GM10847 (cell line): ENCODE data around the gene RFK.

Experiments
- POLR2A ChIP-seq: IDR thresholded peaks from 2 replicates; pipeline ENCODE4 v1.6.1; 2011; ENCODE audit not compliant: insufficient read length; ENCODE audit errors: extremely low read depth

RFK gene

DNA sequence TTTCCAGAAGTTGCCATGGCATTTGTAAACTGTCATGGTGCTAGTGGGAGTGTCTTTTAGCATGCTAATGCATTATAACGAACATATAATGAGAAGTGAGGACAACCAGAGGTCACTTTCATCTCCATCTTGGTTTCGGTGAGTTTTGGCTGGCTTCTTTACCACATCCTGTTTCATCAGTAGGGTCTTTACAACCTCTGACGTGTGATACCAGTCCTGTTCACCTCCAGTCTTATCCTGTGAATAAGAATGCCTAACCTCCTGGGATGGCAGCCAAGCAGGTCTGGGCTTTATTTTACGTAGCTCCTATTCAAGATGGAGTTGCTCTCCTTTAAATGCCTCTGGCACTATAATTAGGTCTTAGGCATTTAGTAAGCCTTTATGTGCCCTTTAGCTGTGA, 20.4 kb upstream of the RFK start:
- no peak for TF ChIP-seq POLR2A

DNA sequence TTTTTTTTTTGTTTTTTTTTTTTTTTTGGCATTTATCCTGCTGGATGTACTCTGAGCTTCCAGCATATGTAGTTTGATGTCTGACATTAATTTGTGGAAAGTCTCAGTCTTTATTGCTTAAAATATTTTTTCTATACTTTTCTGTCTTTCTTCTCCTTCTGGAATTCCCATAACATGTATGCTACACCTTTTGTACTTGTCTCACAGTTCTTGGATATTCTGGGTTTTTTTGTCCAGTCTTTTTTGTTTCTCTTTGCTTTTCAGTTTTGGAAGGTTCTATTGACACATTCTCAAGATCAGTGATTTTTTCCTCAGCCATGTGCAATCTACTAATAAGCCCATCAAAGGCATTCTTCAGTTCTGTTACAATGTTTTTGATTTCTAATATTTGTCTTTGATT, 19.4 kb upstream of the RFK start:
- TF ChIP-seq POLR2A: no peak

DNA sequence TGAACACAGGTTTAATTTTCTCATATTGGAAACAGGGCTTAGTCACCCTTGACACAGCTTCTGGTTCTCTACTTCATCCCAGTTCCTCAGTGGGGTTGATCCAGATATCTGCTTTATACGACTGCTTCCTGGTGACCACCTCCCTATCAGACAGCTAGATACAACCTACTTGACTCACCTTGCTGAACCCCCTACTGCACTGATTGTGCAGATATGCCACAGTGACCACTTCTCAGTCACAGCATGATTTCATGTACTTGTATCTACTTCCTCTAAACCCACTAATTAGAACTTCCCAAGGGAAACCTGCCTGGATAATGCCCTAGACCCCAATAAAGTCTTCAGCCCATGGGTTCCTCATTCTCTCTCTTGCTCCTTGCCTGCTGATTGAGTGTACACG, 18.4 kb upstream of the RFK start:
- no peak for TF ChIP-seq POLR2A

DNA sequence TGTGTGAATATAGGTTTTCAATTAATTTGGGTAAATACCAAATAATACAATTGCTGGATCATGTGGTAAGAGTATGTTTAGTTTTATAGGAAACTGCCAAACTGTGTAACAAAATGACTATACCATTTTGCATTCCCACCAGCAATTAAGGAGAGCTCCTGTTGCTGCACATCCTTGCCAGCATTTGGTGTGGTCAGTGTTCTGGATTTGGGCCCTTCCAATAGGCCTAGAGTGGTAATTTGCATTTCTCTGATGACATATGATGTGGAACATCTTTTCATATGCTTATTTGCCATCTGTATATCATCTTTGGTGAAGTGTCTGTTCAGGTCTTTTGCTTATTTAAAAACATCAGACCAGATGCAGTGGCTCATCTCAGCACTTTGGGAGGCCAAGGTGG, 11.6 kb upstream of the RFK start:
- TF ChIP-seq POLR2A: no peak

DNA sequence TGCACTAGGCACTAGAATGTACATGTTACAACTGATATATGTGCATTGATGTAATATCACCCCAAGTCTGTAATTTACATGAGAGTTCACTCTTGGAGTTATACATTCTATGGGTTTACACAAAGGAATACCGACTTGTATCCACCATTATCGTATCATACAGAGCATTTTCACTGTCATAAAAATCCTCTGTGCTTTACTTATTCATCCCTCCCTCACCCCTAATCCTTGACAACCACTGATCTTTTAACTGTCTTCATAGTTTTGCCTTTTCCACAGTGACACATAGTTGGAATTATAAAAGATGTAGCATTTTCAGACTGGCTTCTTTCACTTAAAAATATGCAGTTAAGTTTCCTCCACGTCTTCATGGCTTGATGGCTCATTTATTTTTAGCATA, 11.1 kb upstream of the RFK start:
- TF ChIP-seq POLR2A: no peak

DNA sequence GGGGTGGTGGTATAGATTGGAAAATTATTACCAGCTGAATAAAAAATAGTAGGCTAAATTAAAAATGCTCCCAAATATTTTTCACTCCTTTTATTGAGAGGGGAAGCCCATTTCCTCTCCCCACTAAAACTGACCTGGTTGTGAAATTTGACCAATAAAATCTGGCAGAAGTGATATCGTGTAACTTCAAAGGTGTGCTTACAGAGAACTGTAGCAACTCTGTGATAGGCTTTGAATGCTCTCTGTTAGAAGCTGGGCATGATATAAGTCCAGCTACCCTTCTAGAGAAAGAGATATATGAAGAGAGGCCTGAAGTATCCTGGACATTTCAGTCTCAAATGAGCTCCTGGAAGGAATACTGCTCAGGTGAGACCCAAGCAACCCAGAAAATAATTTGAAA, 10.2 kb upstream of the RFK start:
- no peak for TF ChIP-seq POLR2A

DNA sequence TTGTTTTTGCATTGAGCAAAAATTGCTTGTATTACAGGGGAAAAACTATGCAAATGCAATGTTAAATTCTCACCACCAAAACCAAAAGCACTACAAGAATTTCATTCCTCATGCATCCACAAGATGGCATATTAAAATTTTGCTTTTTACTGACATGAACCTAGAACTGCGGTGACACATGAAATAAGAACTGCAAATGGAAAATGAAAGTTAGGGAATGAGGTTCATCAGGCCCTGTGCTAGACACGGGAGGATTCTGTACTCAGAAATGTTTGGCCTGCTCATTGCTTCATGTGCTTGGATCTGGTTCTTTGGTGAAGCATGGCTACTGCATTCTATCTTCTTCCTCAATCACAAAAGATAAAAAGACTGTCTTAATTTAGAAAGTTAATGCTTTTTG, 9.1 kb upstream of the RFK start:
- no peak for TF ChIP-seq POLR2A

DNA sequence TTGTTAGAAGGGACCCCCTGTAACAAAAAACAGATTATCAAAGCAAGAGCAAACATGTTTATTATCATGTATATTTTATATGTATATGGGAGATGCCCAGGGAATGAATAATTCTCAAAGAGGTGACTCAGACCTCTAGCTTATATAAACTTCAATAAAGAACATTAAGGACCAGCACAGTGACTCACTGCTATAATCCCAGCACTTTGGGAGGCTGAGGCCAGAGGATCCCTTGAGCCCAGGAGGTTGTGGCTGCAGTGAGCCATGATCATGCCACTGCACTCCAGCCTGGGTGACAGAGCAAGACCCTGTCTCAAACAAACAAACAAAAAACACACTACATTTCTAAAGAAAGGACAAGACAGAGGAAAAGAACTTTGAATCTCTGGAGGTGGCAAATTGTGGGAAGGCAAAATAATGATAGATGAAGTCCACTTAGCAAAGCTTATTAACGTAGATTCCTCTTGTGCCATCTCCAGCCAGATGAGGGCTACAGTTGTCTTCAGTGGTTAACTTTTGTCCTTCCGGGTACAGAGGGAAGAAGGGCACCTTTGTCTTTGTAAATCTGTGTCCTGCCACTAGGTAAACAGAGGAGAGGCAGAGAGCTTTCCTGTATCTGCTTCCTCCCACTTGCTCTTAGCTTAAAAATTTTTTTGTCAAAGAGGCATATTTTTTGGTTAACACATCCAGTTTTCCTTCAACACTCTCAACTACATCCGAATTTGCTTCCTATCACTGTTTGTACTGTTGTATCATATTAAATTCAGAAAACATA, 7.5 kb upstream of the RFK start:
- no peak for TF ChIP-seq POLR2A

DNA sequence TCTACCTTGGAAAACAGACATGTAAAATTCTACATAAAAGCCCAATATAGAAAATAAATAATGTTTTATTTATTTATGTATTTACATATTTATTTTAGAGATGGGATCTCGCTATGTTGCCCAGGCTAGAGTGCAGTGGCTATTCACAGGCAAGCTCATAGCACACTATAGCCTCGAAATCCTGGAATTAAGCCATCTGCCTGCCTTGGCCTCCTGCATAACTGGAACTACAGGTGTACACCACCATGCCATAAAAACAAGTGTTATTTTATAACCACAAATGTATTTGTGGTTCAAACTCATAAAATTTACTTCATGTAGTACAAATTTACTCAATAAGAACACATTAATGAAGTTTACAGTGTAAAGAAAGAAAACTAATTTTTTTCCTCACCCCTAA, 7.0 kb upstream of the RFK start:
- TF ChIP-seq POLR2A: no peak

DNA sequence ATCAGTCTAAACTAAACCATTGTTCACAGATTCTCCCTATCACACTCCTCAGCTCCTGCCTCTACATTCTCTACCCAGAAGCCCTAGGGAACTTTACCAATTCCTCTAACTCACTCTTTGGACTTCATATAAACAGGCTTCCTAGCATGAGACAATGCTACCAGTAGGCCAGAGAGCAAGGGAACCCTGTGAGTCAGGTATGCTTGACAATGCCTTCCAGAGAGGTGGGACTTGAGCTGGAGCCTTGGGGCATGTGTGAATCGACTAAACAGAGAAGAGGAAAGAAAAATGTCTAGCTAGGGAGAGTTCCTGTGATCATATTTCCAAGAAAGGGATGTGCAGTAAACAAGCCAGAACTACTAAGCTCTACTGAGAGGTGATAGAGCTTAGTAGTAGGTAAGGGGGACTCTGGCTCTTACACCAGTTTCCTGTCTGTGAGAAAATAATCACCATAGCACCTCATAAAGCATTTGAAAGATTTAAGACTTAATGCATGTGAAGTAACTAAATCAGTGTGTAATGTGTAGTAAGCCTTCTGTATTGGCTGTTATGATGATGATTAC, 6.4 kb upstream of the RFK start:
- TF ChIP-seq POLR2A: no peak

DNA sequence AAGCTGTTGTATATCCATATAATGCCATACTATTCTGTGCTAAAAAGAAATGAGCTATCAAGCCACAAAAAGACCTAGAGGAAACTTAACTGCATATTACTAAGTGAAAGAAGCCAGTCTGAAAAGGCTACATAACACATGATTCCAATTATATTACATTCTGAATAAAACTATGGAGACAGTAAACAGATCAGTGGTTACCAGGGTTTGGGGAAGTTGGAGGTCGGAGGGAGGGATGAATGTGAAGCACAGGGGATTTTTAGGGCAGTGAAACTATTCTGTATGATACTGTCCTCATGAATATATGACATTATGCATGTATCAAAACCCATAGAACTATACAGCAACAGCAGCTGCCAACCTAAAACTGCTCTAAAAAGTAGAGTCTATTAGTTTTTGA, 5.6 kb upstream of the RFK start:
- no peak for TF ChIP-seq POLR2A

DNA sequence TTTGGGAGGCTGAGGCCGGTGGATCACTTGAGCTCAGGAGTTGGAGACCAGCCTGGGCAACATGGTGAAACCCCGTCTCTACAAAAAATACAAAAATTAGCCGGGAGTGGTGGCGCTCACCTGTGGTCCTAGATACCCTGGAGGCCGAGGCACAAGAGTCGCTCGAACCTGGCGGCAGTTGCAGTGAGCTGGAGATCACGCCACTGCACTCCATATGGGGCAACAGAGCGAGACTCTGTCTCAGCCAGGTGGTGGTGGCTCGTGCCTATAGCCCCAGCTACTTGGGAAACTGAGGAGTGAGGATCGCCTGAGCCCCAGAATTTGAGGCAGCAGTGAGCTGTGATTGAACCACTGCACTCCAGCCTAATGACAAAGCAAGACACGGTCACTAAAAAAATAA, 2.4 kb upstream of the RFK start:
- TF ChIP-seq POLR2A: no peak

DNA sequence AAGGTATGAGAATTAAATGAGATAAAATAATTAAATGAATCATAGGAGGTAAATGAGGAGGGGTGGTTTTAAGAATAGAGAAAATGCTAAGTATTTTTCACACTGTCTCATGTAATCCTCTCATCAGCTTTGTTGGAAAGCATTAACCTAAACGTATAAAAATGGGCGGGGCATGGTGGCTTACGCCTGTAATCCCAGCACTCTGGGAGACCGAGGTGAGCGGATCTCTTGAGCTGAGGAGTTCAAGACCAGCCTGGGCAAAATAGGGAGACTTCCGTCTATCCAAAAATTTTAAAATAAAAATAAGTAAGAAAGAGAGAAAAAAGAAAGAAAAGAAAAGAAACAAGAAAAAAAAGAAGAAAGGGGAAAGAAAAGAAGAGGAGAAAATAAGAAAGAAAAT, 1.9 kb upstream of the RFK start:
- TF ChIP-seq POLR2A: no peak

DNA sequence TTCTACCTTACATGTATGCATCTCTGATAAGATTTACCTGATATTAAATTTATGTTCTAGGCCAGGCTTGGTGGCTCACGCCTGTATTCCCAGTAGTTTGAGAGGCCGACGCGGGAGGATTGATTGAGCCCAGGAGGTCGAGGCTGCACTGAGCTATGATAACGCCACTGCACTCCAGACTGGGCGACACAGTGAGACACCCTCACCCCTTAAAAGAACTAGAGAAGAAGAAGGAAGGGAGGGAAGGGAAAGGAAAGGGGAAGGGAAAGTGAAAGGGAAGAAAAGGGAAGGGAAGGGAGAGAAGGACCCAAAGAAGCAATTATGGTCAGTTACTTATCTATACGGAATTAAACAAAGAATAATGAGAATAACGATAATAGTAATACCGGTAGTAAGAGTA, 1.2 kb upstream of the RFK start:
- TF ChIP-seq POLR2A: no peak

DNA sequence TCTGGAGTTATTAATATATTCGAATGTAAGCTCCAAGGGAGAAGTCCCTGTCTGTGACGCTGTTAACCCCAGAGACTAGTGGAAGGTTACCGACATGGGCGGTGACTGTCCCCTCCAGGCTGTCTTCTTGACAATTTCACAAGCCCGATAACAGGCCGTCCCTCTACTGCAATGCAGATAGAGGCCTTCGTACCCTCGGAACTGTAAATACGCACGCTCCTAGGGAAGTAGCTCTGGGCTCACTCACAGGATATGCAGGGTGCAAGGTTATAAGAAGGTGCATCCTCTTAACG, 680 bp upstream of the RFK start:
- no peak for TF ChIP-seq POLR2A

DNA sequence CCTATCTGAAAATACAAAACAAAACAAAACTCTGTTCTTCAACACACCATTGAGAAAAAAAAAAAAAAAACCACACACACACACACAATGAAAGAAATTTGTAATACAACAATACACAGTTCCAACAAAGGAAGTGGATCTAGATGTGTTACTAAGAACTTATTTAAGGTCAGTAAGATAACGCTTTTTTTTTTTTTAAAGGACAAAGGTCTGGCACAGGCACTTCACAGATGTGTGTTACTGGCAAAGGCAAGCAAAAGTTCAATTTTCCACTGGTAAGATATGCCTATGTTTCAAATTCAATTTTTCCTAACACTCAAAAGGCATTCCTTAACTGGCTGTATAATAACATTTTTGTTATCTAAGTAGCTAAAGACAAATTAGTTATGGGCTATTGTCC, 3.6 kb downstream of the RFK start:
- no peak for TF ChIP-seq POLR2A

DNA sequence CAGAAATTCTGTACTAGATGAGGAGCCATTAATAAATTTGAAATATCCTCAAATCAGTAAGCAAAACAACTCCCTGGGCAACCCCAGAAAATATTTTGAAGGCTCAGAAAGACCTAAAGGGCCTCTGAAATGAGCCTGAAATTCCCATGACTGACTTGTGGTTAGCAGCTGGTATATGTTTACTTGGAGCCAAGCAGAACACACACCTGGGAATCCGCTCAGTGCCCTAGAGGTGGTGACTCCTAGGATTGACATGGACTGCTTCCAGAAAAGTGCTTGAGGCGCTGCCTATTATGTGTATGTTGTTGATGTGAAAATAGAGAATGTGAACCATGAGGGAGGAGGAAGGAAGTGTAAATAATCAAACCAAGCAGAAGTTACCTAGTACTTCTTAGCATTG, 14.7 kb downstream of the RFK start:
- no peak for TF ChIP-seq POLR2A
